ENCODE results near the gene MLXIPL.
"Not testable (repeated sequence)": the region's sequence is repeated elsewhere in the genome, so short reads cannot be mapped to it uniquely, and the experiment has no call there.

Gene MLXIPL

GRCh38 chr7:73623798-73624668, at the start of gene MLXIPL:
TSS of gene MLXIPL (minus strand) at chr7:73624522. CDS start at chr7:73624492, 30 bp downstream.
- peak; percentile 46 for DNase-seq

GRCh38 chr7:73671857-73672445, 47.6 kb upstream of the MLXIPL start:
- DNase-seq = no peak

GRCh38 chr7:73671322-73671661, 47.0 kb upstream of the MLXIPL start:
- DNase-seq = no peak

GRCh38 chr7:73669858-73670385, 45.6 kb upstream of the MLXIPL start:
- no peak for DNase-seq

- no peak for DNase-seq
These were observed 45.0 kb upstream of the MLXIPL start for GRCh38 chr7:73669288-73669701.

- DNase-seq = no peak
These were observed 44.5 kb upstream of the MLXIPL start for GRCh38 chr7:73668886-73669230.

GRCh38 chr7:73668103-73668885, 44.0 kb upstream of the MLXIPL start:
- DNase-seq = no peak

- DNase-seq = peak; percentile 94
These were observed 43.2 kb upstream of the MLXIPL start, which contains the start of gene VPS37D for GRCh38 chr7:73667344-73668102. TSS of gene VPS37D (plus strand) at chr7:73667831. CDS start at chr7:73667959, 128 bp downstream.

- DNase-seq = no peak
These were observed 38.7 kb upstream of the MLXIPL start for GRCh38 chr7:73663033-73663432.

GRCh38 chr7:73660594-73660993, 36.3 kb upstream of the MLXIPL start:
- not testable (repeated sequence) for DNase-seq

GRCh38 chr7:73659983-73660382, 35.7 kb upstream of the MLXIPL start:
- no peak for DNase-seq

GRCh38 chr7:73655309-73655708, 31.0 kb upstream of the MLXIPL start:
- DNase-seq = not testable (repeated sequence)

GRCh38 chr7:73652541-73652949, 28.2 kb upstream of the MLXIPL start:
- no peak for DNase-seq

- no peak for DNase-seq
These were observed 26.2 kb upstream of the MLXIPL start for GRCh38 chr7:73650524-73650923.

- no peak for DNase-seq
These were observed 25.3 kb upstream of the MLXIPL start for GRCh38 chr7:73649576-73649975.

- no peak for DNase-seq
These were observed 24.4 kb upstream of the MLXIPL start for GRCh38 chr7:73648593-73649332.

- peak; percentile 35 for DNase-seq
These were observed 23.6 kb upstream of the MLXIPL start for GRCh38 chr7:73647725-73648592.

- DNase-seq = no peak
These were observed 22.7 kb upstream of the MLXIPL start for GRCh38 chr7:73646785-73647724.

GRCh38 chr7:73645643-73646174, 21.4 kb upstream of the MLXIPL start:
- DNase-seq = no peak
